ENCODE results near the gene LRTM1.
A peak's percentile ranks its signal among the peaks of the same experiment; 100 is the strongest.

LRTM1 gene

GRCh38 chr3:54889731-54890130 is 38.1 kb downstream of the LRTM1 start:
- no peaks in the 10 kb centered on the region for H3K9me3 ChIP-seq (replicated peaks in 1 of 11)
- H3K4me2 ChIP-seq = no peak overlapping the region
- H3K9ac ChIP-seq = no peak overlapping the region
- H3K4me1 ChIP-seq = peaks cover 0 to 5% (median 0%) of the 10 kb centered on the region in 10 experiments; a peak in 2 of 20 replicates
- TF ChIP-seq Cebpa-rat (IDR thresholded peaks at IDR 0.05) = no peak
- no peak overlapping the region for H3K4me3 ChIP-seq
- H3K36me3 ChIP-seq = no peaks in the 10 kb centered on the region; a peak in 1 of 22 replicates
- H3K27me3 ChIP-seq = no peaks in the 10 kb centered on the region
- no peaks in the 10 kb centered on the region for H4K20me1 ChIP-seq
- H3K27ac ChIP-seq = no peak overlapping the region

GRCh38 chr3:54888873-54889272 is 39.0 kb downstream of the LRTM1 start:
- H3K27me3 ChIP-seq = no peaks in the 10 kb centered on the region
- no peak overlapping the region for H3K9ac ChIP-seq
- H3K9me3 ChIP-seq (replicated peaks in 1 of 11) = no peaks in the 10 kb centered on the region
- H3K4me3 ChIP-seq = no peak overlapping the region
- no peak overlapping the region for H3K4me2 ChIP-seq
- no peaks in the 10 kb centered on the region for H3K36me3 ChIP-seq
- no peaks in the 10 kb centered on the region for H4K20me1 ChIP-seq
- no peak overlapping the region for H3K27ac ChIP-seq
- peaks cover 0 to 5% (median 0%) of the 10 kb centered on the region in 10 experiments; a peak in 2 of 20 replicates for H3K4me1 ChIP-seq
- no peak for TF ChIP-seq Cebpa-rat (IDR thresholded peaks at IDR 0.05)

- Histone ChIP-seq H3K9me3 (replicated peaks in 1 of 11) (no peaks in the 10 kb centered on the region), H3K4me1 (peaks cover 0 to 5% (median 0%) of the 10 kb centered on the region in 10 experiments; a peak in 2 of 20 replicates)
Measured at GRCh38 chr3:54888162-54888561, 39.7 kb downstream of the LRTM1 start.

GRCh38 chr3:54882129-54882833 is 45.6 kb downstream of the LRTM1 start:
- Histone ChIP-seq H3K4me2 (no peak overlapping the region), H3K27me3 (no peaks in the 10 kb centered on the region), H4K20me1 (no peaks in the 10 kb centered on the region), H3K36me3 (no peaks in the 10 kb centered on the region), H3K4me3 (no peak overlapping the region), H3K27ac (no peak overlapping the region), H3K9me3 (replicated peaks in 1 of 11) (no peaks in the 10 kb centered on the region), H3K9ac (no peak overlapping the region), H3K4me1 (peaks cover 0 to 7% (median 0%) of the 10 kb centered on the region in 10 experiments; a peak in 2 of 20 replicates)
- no peak for TF ChIP-seq Cebpa-rat (IDR thresholded peaks at IDR 0.05)

More at GRCh38 chr3:54888162-54888561, 39.7 kb downstream of the LRTM1 start:
- no peaks in the 10 kb centered on the region for H3K27me3 ChIP-seq
- H3K9ac ChIP-seq = no peak overlapping the region
- no peak overlapping the region for H3K4me2 ChIP-seq
- H3K27ac ChIP-seq = no peak overlapping the region
- no peak overlapping the region for H3K4me3 ChIP-seq
- TF ChIP-seq Cebpa-rat (IDR thresholded peaks at IDR 0.05) = no peak
- no peaks in the 10 kb centered on the region for H4K20me1 ChIP-seq
- no peaks in the 10 kb centered on the region for H3K36me3 ChIP-seq

GRCh38 chr3:54878145-54878544 is 49.7 kb downstream of the LRTM1 start:
- H3K9me3 ChIP-seq (replicated peaks in 1 of 11) = no peaks in the 10 kb centered on the region
- no peaks in the 10 kb centered on the region for H3K27me3 ChIP-seq
- H3K4me1 ChIP-seq = peaks cover 0 to 8% (median 5%) of the 10 kb centered on the region in 10 experiments; a peak in 10 of 20 replicates
- no peak overlapping the region for H3K9ac ChIP-seq
- H3K27ac ChIP-seq = no peak overlapping the region
- no peak overlapping the region for H3K4me2 ChIP-seq
- H4K20me1 ChIP-seq = no peaks in the 10 kb centered on the region
- H3K4me3 ChIP-seq = no peak overlapping the region
- no peaks in the 10 kb centered on the region for H3K36me3 ChIP-seq
- TF ChIP-seq Cebpa-rat (IDR thresholded peaks at IDR 0.05) = no peak

GRCh38 chr3:54877730-54878129 is 50.1 kb downstream of the LRTM1 start:
- Histone ChIP-seq H3K27me3 (no peaks in the 10 kb centered on the region), H3K4me2 (no peak overlapping the region), H3K36me3 (no peaks in the 10 kb centered on the region), H3K4me1 (peaks cover 0 to 8% (median 5%) of the 10 kb centered on the region in 10 experiments; a peak in 10 of 20 replicates), H4K20me1 (no peaks in the 10 kb centered on the region), H3K9ac (no peak overlapping the region), H3K4me3 (no peak overlapping the region), H3K9me3 (replicated peaks in 1 of 11) (no peaks in the 10 kb centered on the region), H3K27ac (no peak overlapping the region)
- TF ChIP-seq Cebpa-rat (IDR thresholded peaks at IDR 0.05) = no peak

- Histone ChIP-seq H3K36me3 (no peaks in the 10 kb centered on the region), H4K20me1 (no peaks in the 10 kb centered on the region), H3K4me3 (no peak overlapping the region), H3K27me3 (no peaks in the 10 kb centered on the region), H3K9me3 (replicated peaks in 1 of 11) (no peaks in the 10 kb centered on the region), H3K4me1 (peaks cover 0 to 8% (median 4%) of the 10 kb centered on the region in 10 experiments; a peak in 8 of 20 replicates), H3K27ac (no peak overlapping the region), H3K9ac (no peak overlapping the region), H3K4me2 (no peak overlapping the region)
- no peak for TF ChIP-seq Cebpa-rat (IDR thresholded peaks at IDR 0.05)
Measured at GRCh38 chr3:54876694-54877093, 51.2 kb downstream of the LRTM1 start.

GRCh38 chr3:54875596-54876268 is 52.1 kb downstream of the LRTM1 start:
- Histone ChIP-seq H3K9me3 (replicated peaks in 1 of 11) (no peaks in the 10 kb centered on the region), H3K36me3 (no peaks in the 10 kb centered on the region), H3K9ac (no peak overlapping the region), H3K4me2 (peak overlapping the region in 4 of 11 experiments; percentile 12 to 29 (median 17); a peak in 3 of 22 replicates), H3K4me3 (no peak overlapping the region), H3K27ac (no peak overlapping the region), H4K20me1 (no peaks in the 10 kb centered on the region), H3K27me3 (no peaks in the 10 kb centered on the region), H3K4me1 (peaks cover 0 to 8% (median 4%) of the 10 kb centered on the region in 10 experiments; a peak in 8 of 20 replicates)
- TF ChIP-seq Cebpa-rat (IDR thresholded peaks at IDR 0.05) = no peak

GRCh38 chr3:54874816-54875556 is 52.9 kb downstream of the LRTM1 start:
- H3K27ac ChIP-seq = no peak overlapping the region
- no peaks in the 10 kb centered on the region for H4K20me1 ChIP-seq
- H3K4me2 ChIP-seq = peak overlapping the region in 4 of 11 experiments; percentile 12 to 29 (median 17); a peak in 4 of 22 replicates
- H3K27me3 ChIP-seq = no peaks in the 10 kb centered on the region
- TF ChIP-seq Cebpa-rat (IDR thresholded peaks at IDR 0.05) = no peak
- H3K36me3 ChIP-seq = no peaks in the 10 kb centered on the region
- peaks cover 0 to 8% (median 5%) of the 10 kb centered on the region in 10 experiments; a peak in 12 of 20 replicates for H3K4me1 ChIP-seq
- no peak overlapping the region for H3K4me3 ChIP-seq
- H3K9me3 ChIP-seq (replicated peaks in 1 of 11) = no peaks in the 10 kb centered on the region
- H3K9ac ChIP-seq = no peak overlapping the region

Data from BLaER1 treated with 17β-estradiol and CSF1 and Interleukin-3, amounts not matched to agents 10 nM and 100 nM (cell line).